GM21737 (cell line): ENCODE data around the gene FOXO3.
"Not testable (repeated sequence)": the region's sequence is repeated elsewhere in the genome, so short reads cannot be mapped to it uniquely, and the experiment has no call there.

Experiments
- ATAC-seq: cut with Tn5 transposase; IDR thresholded peaks from one replicate; pipeline ENCODE4 v1.9.1; 2021; ENCODE audit warnings: mild to moderate bottlenecking, moderate library complexity; ENCODE audit not compliant: unreplicated experiment

Gene FOXO3

GRCh38 chr6:108560463-108561308 lies at the start of gene FOXO3:
Gene FOXO3 (plus strand): TSS chr6:108560917. CDS start chr6:108561209, 292 bp downstream.
- no peak for ATAC-seq

GRCh38 chr6:108518714-108519576 lies 41.8 kb upstream of the FOXO3 start:
- no peak for ATAC-seq

DNA sequence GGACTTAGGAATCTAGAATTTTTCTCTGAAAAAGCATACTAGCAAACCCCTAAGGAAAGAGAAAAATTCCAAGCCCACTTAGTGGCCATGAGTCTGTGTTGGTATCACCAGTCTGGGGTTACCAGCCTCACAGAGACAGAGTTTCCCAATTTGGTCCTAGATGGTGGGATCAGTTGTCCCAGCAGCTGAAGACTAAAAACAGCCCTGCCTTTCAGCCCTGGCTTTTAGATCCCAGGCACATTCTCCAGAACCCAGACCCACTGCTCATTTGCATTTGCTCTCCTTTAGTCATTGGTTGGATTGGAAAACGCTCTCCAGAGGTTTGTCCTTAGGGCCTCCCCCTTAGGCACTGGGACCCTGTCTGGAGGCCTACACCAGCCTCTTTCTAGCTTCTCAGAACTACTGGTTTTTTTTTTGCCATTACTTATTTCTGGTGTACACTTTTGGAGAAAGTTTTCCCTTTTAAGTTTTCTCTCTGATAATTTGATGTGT lies 39.1 kb upstream of the FOXO3 start:
- no peak for ATAC-seq

- ATAC-seq, result no peak
Measured at GRCh38 chr6:108523697-108524096, 37.0 kb upstream of the FOXO3 start.

- ATAC-seq, result no peak
Measured at GRCh38 chr6:108524528-108525248, 36.0 kb upstream of the FOXO3 start.

- no peak for ATAC-seq
Measured at GRCh38 chr6:108526739-108527174, 34.0 kb upstream of the FOXO3 start.

DNA sequence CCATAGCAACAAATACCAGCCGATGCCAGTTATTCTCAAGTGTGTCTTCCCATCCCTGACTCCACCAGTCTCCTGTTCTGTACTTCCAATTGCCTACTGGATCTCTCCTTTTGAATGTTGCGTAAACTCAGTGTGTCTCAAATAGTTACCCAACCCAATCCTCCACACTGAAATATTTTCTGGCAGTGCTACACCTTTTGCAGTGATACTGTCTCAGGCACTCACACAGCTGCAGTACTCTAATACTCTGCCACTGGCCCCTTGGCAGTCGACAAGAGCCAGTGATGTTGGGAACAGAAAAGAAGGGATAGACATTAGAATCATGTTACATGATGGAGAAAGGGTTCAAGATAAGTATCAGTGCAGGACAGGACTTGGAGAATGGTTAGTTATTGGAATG lies 31.8 kb upstream of the FOXO3 start:
- ATAC-seq, result no peak

- no peak for ATAC-seq
Measured at GRCh38 chr6:108531332-108531731, 29.4 kb upstream of the FOXO3 start.

DNA sequence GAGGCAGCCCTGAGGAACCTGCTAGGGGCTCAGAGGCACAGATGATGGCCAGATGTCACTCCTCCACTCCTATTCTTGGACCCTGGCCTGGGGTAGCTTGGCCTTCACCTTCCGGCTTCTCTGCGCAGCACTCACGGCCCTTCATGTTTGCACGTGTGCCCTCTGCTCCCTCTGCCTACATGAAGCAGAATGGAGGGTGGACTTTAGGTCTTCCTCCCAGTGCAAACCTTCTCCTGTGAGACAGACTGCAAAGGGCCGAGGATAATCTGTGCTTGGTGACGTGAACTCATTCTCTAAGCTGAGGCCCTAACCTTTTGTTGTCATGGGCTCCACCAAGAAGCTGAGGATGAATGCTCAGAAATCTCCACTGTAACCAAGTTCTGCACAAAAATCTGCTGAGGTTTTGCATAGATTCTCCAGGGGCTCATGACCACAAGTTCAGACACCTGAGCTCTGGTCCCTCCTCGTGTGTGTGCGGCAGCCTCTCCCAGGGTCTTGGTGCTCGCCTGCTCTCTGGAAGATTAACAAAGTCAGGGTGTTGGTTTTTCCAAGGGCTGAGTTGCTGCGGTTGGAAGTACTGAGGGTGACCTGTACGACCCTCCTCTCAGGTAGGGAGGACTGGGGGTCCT lies 25.5 kb upstream of the FOXO3 start:
- no peak for ATAC-seq

DNA sequence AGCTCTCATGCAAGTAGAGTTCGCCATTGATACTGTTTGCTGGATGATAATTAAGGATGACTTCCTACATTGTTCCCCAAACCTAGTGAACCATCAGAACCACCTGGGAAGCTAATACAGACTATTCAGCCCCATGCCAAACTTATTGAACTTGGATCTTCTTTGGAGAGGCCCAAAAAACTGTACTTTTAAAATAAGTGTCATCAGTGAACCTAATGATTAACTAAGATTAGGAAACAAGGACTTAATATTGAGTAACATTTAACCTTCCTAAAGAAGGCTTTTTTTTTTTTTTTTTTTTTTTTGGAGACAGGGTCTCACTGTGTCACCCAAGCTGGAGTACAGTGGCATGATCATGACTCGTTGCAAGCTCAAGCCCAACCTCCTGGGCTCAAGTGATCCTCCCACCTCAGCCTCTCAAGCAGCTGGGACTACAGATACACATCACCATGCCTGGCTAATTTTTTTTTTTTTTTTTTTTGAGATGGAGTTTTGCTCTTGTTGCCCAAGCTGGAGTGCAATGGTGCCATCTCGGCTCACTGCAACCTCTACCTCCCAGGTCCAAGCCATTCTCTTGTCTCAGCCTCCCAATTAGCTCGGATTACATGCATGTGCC lies 24.7 kb upstream of the FOXO3 start:
- ATAC-seq, result not testable (repeated sequence)

- ATAC-seq, result no peak
Measured at GRCh38 chr6:108541843-108542759, 18.6 kb upstream of the FOXO3 start.

GRCh38 chr6:108543175-108543940 lies 17.4 kb upstream of the FOXO3 start:
- no peak for ATAC-seq

DNA sequence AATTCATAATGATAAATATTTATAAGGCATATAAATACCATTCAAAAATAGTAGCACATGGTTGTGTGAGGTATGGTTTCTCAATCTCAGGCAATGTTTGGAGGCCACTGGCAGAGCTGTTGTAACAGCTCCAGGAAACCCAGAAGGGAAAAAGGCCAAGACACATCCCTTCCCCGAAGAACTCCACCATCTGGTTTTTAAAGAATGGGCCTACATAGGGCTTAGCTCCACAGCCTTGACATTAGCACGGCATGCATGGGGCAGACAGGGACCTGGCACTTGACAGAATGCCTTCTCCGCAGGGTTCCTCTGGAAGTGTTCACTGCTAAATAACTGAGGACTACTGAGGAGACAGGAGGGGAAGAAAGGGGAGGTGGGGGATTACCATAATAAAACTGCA lies 16.1 kb upstream of the FOXO3 start:
- ATAC-seq, result no peak

DNA sequence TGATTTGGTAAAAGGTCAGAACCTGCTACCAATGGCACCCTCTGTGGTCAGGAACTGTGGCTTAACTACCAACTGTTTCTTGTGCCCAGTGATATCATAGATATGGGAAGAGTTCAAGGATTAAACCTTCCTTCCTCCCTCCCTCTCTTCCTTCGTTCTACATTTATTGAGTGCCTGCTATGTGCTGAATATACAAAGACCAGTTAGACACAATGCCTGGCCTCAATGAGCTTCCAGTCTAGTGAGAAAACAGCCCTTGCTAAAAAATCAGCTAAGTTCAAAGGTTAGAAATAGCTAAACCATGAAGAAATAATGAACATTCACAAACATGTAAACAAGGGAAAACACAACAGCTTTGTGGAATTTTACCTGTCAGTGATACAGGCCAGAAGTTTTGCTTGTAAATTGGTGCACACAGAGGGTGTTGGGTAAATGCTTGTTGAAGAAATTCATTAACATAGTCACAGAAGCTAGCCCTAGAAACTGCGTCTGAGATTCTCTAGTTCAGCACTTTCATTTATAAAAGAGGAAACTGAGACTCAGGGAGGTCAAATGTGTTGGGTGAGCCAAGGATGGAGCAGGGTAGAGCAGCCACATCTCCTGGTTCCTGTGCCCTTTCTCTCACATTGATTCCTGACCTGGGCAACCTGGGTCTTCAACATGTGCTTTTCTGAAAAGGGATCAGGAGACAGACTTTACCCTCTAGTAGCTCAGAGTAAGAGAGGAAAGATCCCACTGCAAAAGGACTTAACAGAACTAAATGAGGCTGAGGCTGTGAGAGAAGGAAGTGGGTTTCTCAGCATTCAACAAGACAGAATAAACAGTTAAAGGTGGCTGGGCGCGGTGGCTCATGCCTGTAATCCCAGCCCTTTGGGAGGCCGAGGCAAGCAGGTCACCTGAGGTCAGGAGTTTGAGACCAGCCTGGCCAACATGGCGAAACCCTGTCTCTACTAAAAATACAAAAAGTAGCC lies 14.4 kb upstream of the FOXO3 start:
- no peak for ATAC-seq

DNA sequence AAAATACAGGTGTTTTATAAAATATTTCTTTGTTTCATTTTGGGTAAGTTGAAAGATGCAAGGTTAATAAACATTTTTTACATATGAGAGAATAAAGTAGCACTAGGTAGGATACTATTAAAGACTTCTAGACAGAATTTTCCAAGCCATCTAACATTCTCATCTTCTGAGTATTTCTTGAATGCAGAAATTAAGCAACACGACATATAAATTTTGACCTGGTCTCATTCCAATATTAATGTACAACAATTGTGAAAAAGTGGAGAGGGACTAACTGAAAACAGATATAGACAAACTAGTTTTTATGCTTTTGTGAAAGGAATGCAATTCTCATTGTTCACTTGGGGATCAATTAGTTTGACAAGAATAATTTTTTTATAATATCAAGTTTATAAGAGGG lies 11.5 kb upstream of the FOXO3 start:
- no peak for ATAC-seq

GRCh38 chr6:108549741-108550140 lies 11.0 kb upstream of the FOXO3 start:
- ATAC-seq, result no peak

DNA sequence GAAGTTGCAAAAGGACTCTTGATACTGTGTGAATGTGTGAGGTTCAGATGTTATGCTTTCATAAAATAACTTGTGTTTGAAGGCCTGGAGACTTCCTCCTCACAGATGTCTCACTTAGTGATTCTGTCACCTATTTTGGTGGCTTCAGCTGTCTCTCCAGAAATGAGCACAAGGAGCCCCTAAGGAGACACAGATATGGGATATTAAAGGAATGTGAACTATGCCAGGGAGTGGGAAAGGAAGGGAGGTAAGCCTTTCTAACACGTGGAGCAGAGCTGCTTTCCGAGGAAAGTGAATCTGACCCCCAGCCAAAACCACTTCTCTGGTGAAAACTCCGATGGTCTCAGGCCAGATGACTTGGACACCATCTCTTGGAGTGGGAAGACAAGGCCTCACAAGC lies 10.5 kb upstream of the FOXO3 start:
- ATAC-seq, result no peak
